Tibial artery (tissue), 4 donors: Measurements from ENCODE around the gene CDK5RAP2.

Source experiments
- DNase-seq, 2 donors: peaks; one replicate each; pipeline ENCODE4 v3.0.0-alpha.2; 2019
- H3K27ac ChIP-seq, 2 donors: fragments of 200-600 bp; sonication (generic) in 1 of 2; 1 replicate in 1 of 2; 2 replicates in 1 of 2; pipeline ENCODE4 v1.5.1; 2018 to 2019; ENCODE audit warnings: mild to moderate bottlenecking in 1 of 2
- H3K27me3 ChIP-seq, 2 donors: fragments of 200-600 bp; sonication (generic) in 1 of 2; one replicate each; pipeline versions ENCODE4 v1.5.1 to v1.6.0; 2016 to 2019
- H3K36me3 ChIP-seq, 3 donors: fragments of 200-600 bp; sonication (generic) in 2 of 3; one replicate each; pipeline ENCODE4 v1.5.1; 2016 to 2019; ENCODE audit warnings: mild to moderate bottlenecking in 2 of 3
- H3K4me1 ChIP-seq, 4 donors: fragments of 200-600 bp; sonication (generic) in 2 of 4; 1 replicate in 3 of 4; 2 replicates in 1 of 4; pipeline ENCODE4 v1.5.1; 2016 to 2019
- H3K4me3 ChIP-seq, 2 donors: fragments of 200-600 bp; sonication (generic) in 1 of 2; 1 replicate in 1 of 2; 2 replicates in 1 of 2; pipeline ENCODE4 v1.5.1; 2018 to 2019; ENCODE audit warnings: mild to moderate bottlenecking in 2 of 2
- H3K9me3 ChIP-seq, 3 donors: fragments of 200-600 bp; sonication (generic) in 1 of 3; one replicate each; pipeline ENCODE4 v1.5.1; 2016 to 2019
- intact Hi-C: fragments of 100-400 bp; cut with DNase I; formaldehyde crosslinking; loops from one replicate; pipeline ENCODE4 v1.15.0; 2023; ENCODE audit warnings: low total_unique reads
- TF ChIP-seq, protein P1 (sequence below), 2 experiments: fragments of 200-600 bp in 1 of 2; fragments of 450-650 bp in 1 of 2; IDR thresholded peaks; one replicate each; pipeline ENCODE4 v1.5.1; 2017 to 2019; ENCODE audit warnings: antibody characterized with exemption in 2 of 2, mild to moderate bottlenecking in 1 of 2, moderate library complexity in 1 of 2

The CDK5RAP2 gene

DNA sequence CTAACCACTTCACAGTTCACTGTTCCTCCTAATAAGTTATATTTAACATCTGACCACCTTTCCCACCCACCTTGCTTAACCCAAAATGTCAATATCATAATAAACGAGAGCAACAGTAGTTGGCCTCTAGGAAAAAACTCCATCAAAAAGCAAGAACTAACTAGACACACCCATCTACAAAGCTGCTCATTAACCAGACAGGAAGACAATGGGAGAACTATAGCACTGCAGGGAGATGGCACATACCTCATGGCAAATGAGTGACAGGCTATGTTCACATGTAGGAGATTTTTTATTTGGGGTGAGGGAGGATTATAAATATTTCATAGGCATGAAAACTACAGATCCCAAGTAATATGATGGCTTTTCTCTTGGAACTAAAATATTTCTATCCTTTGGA, 23.6 kb upstream of the CDK5RAP2 start:
- H3K4me3 ChIP-seq: no peak overlapping the region
- H3K4me1 ChIP-seq: no peaks in the 10 kb centered on the region
- no peak for DNase-seq
- no peaks in the 10 kb centered on the region for H3K27me3 ChIP-seq
- TF ChIP-seq, protein P1, sequence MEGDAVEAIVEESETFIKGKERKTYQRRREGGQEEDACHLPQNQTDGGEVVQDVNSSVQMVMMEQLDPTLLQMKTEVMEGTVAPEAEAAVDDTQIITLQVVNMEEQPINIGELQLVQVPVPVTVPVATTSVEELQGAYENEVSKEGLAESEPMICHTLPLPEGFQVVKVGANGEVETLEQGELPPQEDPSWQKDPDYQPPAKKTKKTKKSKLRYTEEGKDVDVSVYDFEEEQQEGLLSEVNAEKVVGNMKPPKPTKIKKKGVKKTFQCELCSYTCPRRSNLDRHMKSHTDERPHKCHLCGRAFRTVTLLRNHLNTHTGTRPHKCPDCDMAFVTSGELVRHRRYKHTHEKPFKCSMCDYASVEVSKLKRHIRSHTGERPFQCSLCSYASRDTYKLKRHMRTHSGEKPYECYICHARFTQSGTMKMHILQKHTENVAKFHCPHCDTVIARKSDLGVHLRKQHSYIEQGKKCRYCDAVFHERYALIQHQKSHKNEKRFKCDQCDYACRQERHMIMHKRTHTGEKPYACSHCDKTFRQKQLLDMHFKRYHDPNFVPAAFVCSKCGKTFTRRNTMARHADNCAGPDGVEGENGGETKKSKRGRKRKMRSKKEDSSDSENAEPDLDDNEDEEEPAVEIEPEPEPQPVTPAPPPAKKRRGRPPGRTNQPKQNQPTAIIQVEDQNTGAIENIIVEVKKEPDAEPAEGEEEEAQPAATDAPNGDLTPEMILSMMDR (IDR thresholded peaks at IDR 0.05): no peak
- H3K9me3 ChIP-seq: no peaks in the 10 kb centered on the region
- intact Hi-C loops: no loop called here
- H3K36me3 ChIP-seq: peaks cover 28 to 37% (median 29%) of the 10 kb centered on the region in 3 donors
- H3K27ac ChIP-seq: no peak overlapping the region

DNA sequence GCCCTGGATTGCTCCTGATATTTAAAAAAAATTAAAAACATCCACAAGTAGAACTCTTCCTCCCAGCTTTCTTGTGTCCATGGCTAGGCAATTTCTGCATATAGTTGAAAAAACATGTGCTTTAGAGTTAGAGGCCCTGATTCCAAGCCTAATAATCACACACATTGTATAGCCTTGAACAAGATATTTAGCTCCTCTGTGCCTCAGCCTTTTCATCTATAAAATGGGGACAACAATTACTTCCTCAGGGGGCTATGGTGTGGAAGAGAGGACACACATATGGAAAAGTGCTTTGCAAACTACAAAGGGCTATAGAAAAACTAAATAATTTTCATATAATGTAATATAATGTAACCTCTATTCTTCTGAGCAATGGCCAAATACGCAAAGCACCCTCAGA, 23.0 kb upstream of the CDK5RAP2 start:
- TF ChIP-seq, protein P1 (IDR thresholded peaks at IDR 0.05): no peak

DNA sequence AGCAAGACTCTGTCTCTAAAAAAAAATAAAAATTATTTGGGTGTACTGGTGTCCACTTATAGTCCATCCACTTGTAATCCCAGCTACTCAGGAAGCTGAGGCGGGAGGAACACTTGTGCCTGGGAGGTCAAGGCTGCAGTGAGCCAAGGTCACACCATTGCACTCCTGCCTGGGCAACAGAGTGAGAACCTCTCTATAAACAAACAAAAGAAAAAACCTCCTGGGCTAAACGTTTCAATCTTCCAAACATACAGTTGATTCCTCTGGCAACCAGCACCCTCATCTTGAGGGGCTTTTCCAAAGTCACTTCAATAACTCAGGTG, 13.9 kb upstream of the CDK5RAP2 start:
- DNase-seq: no peak
- H3K4me1 ChIP-seq: no peaks in the 10 kb centered on the region
- H3K36me3 ChIP-seq: no peaks in the 10 kb centered on the region
- H3K9me3 ChIP-seq: no peaks in the 10 kb centered on the region
- H3K4me3 ChIP-seq: no peak overlapping the region
- H3K27ac ChIP-seq: no peak overlapping the region
- intact Hi-C loops: no loop called here
- H3K27me3 ChIP-seq: no peaks in the 10 kb centered on the region
- TF ChIP-seq, protein P1 (IDR thresholded peaks at IDR 0.05): no peak

More for the DNA sequence above, 23.0 kb upstream of the CDK5RAP2 start:
- no peak overlapping the region for H3K4me3 ChIP-seq
- H3K9me3 ChIP-seq: no peaks in the 10 kb centered on the region
- peaks cover 28 to 37% (median 28%) of the 10 kb centered on the region in 3 donors for H3K36me3 ChIP-seq
- no peak for DNase-seq
- H3K27me3 ChIP-seq: no peaks in the 10 kb centered on the region
- no peak overlapping the region for H3K27ac ChIP-seq
- H3K4me1 ChIP-seq: no peaks in the 10 kb centered on the region
- intact Hi-C loops: no loop called here

DNA sequence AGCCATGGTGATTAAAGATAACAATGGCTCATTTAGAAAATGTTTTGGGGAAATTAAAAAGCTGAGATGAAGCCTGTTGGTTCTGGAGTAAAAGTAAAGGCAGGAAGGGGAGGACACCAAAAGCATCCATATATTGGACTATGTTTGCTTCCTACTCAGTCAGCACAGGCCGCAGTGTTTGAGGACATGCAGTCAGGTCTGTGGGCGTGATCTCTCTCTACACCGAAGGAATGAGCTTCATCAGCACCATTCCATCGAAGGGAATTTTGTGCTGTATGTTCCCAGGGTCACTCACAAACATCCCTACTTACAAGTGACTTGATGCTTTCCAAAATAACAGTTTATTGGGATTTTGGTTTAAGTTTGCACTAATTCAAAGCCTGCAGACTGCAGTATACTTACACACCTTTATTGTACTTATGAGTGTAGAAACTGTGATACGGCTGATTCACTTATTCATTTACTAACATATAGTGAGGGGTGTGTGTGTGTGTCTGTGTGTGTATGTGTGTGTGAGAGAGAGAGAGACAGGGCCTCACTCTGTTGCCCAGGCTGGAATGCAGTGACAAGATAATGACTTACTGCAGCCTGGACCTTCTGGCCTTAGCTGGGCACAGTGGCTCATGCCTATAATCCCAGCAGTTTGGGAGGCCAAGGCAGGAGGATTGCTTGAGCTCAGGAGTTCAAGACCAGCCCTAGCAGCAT, 13.4 kb upstream of the CDK5RAP2 start:
- Histone ChIP-seq H3K36me3 (no peaks in the 10 kb centered on the region), H3K27ac (no peak overlapping the region), H3K4me1 (no peaks in the 10 kb centered on the region), H3K9me3 (no peaks in the 10 kb centered on the region), H3K27me3 (no peaks in the 10 kb centered on the region), H3K4me3 (no peak overlapping the region)
- no peak for DNase-seq
- intact Hi-C loops: no loop called here
- TF ChIP-seq, protein P1 (IDR thresholded peaks at IDR 0.05): no peak

DNA sequence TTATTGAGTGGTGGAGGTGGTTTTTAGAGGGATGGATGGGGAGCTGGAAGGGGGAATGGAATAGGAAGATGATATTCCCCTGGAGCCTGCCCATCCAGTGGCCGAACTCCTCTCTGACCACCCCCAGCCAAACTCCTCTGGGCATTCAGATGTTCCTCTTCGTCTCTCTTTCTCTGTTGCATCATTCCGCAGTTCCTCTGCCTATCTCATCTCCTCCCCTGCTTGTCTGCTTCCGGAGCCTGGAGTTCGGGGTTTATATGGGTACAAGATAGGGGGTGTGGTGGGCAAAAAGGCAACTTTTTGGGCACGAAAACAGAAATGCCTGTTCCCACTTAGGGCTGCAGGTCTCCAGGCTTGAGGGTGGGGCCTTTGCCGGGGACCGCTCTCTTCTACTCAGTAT, 12.2 kb upstream of the CDK5RAP2 start:
- no peak overlapping the region for H3K27ac ChIP-seq
- no peaks in the 10 kb centered on the region for H3K36me3 ChIP-seq
- intact Hi-C loops: no loop called here
- H3K4me3 ChIP-seq: no peak overlapping the region
- no peaks in the 10 kb centered on the region for H3K9me3 ChIP-seq
- no peaks in the 10 kb centered on the region for H3K4me1 ChIP-seq
- no peaks in the 10 kb centered on the region for H3K27me3 ChIP-seq
- TF ChIP-seq, protein P1 (IDR thresholded peaks at IDR 0.05): no peak
- no peak for DNase-seq

DNA sequence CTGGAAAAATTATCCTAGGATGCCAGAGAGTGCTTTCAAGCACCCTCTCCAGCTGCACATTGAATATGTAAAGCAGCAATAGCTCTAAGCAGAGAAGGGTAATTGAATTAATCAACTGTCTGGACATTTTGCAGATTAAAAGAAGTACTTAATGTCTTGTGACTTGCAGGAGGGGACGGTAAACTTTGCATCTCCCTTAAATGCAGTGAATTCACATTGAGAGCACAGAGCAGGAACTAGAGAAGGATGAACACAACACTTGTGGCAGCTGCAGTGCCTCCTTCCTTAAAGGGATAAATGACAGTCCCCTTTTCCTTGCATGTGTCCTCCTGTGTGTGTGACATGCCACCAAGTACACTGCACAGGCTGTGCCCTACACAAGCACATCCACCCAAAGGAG, 7.4 kb upstream of the CDK5RAP2 start:
- H3K4me1 ChIP-seq: no peaks in the 10 kb centered on the region
- no peak overlapping the region for H3K4me3 ChIP-seq
- TF ChIP-seq, protein P1 (IDR thresholded peaks at IDR 0.05): no peak
- intact Hi-C loops: no loop called here
- H3K27me3 ChIP-seq: no peaks in the 10 kb centered on the region
- no peak overlapping the region for H3K27ac ChIP-seq
- no peaks in the 10 kb centered on the region for H3K9me3 ChIP-seq
- no peak for DNase-seq
- no peaks in the 10 kb centered on the region for H3K36me3 ChIP-seq
